OCI-LY1 (cell line): Measurements from ENCODE around the gene PRKAR2A.

ENCODE experiments used
- H2AFZ ChIP-seq: fragments of 200-600 bp; sonication (generic), shearing (Covaris generic); 2 replicates; pipeline ENCODE4 v1.6.0; 2014; ENCODE audit warnings: antibody characterized with exemption, mild to moderate bottlenecking, low read length
- H3F3A ChIP-seq: fragments of 200-600 bp; sonication (generic), shearing (Covaris generic); 2 replicates; pipeline ENCODE4 v1.6.0; 2014; ENCODE audit warnings: mild to moderate bottlenecking, antibody characterized with exemption, low read length, moderate library complexity; ENCODE audit not compliant: insufficient read depth
- H3K27ac ChIP-seq: fragments of 200-600 bp; sonication (generic); 2 replicates; pipeline ENCODE4 v1.5.1; 2014; ENCODE audit warnings: low read length, mixed run types, mild to moderate bottlenecking, low read depth; ENCODE audit not compliant: poor library complexity, severe bottlenecking
- H3K27me3 ChIP-seq: fragments of 200-600 bp; sonication (generic); 2 replicates; pipeline ENCODE4 v1.6.0; 2014; ENCODE audit warnings: antibody characterized with exemption, mild to moderate bottlenecking, low read length, moderate library complexity; ENCODE audit not compliant: insufficient read depth
- H3K36me3 ChIP-seq: fragments of 200-600 bp; sonication (generic); 2 replicates; pipeline ENCODE4 v1.6.1; 2014; ENCODE audit warnings: mild to moderate bottlenecking, antibody characterized with exemption, low read length, moderate library complexity, mixed read lengths; ENCODE audit not compliant: insufficient read depth
- H3K4me1 ChIP-seq: fragments of 200-600 bp; sonication (generic); 2 replicates; pipeline ENCODE4 v1.5.1; 2014; ENCODE audit warnings: mild to moderate bottlenecking, low read length, moderate library complexity; ENCODE audit not compliant: insufficient read depth, severe bottlenecking
- H3K4me2 ChIP-seq: fragments of 200-600 bp; sonication (generic), shearing (Covaris generic); 2 replicates; pipeline ENCODE4 v1.6.1; 2014; ENCODE audit warnings: low read length
- H3K4me3 ChIP-seq: fragments of 200-600 bp; sonication (generic); 2 replicates; pipeline ENCODE4 v1.5.1; 2014; ENCODE audit warnings: low read length, low read depth, mild to moderate bottlenecking, mixed read lengths; ENCODE audit not compliant: poor library complexity, severe bottlenecking
- H3K79me2 ChIP-seq: fragments of 200-600 bp; shearing (Covaris generic); 2 replicates; pipeline ENCODE4 v1.6.1; 2016; ENCODE audit warnings: mixed run types, low read length, mixed read lengths; ENCODE audit not compliant: insufficient read depth
- H3K9ac ChIP-seq: fragments of 200-600 bp; sonication (generic), shearing (Covaris generic); 2 replicates; pipeline ENCODE4 v1.6.1; 2014; ENCODE audit warnings: mild to moderate bottlenecking, low read length, mixed read lengths
- H3K9me2 ChIP-seq: fragments of 200-600 bp; sonication (generic), shearing (Covaris generic); 2 replicates; pipeline ENCODE4 v1.6.1; 2014; ENCODE audit warnings: low read depth, mild to moderate bottlenecking, low read length, mixed read lengths
- H3K9me3 ChIP-seq: fragments of 200-600 bp; shearing (Covaris generic); 2 replicates; pipeline ENCODE4 v1.6.1; 2014; ENCODE audit warnings: low read length, mixed read lengths
- H4K20me1 ChIP-seq: fragments of 200-600 bp; sonication (generic), shearing (Covaris generic); 2 replicates; pipeline ENCODE4 v1.6.0; 2016; ENCODE audit warnings: mild to moderate bottlenecking, low read length; ENCODE audit not compliant: insufficient read depth
- EZH2 ChIP-seq: fragments of 200-600 bp; sonication (generic), shearing (Covaris generic); IDR thresholded peaks from 2 replicates; pipeline ENCODE4 v1.8.0; 2017; ENCODE audit warnings: borderline replicate concordance, mixed run types, mild to moderate bottlenecking, antibody characterized with exemption, low read length, moderate library complexity, mixed read lengths
- TF ChIP-seq, protein P1 (sequence below): fragments of 200-600 bp; sonication (generic), shearing (Covaris generic); IDR thresholded peaks from 2 replicates; pipeline ENCODE4 v1.5.1; 2017; ENCODE audit warnings: mild to moderate bottlenecking, antibody characterized with exemption, low read length, moderate library complexity, mixed read lengths

Gene PRKAR2A

DNA sequence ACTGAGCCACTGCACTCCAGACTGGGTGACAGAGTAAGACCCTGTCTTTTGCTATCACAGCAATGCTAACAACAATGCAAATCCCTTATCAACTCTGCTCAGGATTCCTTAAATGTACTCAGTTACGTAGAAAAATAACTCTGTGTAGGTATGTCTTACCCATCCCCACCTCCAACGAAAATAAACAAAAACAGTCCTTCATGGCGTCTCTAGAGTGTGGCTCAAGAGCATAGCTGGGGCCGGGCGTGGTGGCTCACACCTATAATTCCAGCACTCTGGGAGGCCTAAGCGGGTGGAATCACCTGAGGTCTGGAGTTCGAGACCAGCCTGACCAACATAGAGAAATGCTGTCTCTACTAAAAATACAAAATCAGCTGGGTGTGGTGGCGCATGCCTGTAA lies 148.8 kb downstream of the PRKAR2A start:
- no peak overlapping the region for H3K9ac ChIP-seq
- H3K4me1 ChIP-seq = no peaks in the 10 kb centered on the region
- no peak overlapping the region for H3K4me2 ChIP-seq
- TF ChIP-seq EZH2 = no peak
- TF ChIP-seq, protein P1, sequence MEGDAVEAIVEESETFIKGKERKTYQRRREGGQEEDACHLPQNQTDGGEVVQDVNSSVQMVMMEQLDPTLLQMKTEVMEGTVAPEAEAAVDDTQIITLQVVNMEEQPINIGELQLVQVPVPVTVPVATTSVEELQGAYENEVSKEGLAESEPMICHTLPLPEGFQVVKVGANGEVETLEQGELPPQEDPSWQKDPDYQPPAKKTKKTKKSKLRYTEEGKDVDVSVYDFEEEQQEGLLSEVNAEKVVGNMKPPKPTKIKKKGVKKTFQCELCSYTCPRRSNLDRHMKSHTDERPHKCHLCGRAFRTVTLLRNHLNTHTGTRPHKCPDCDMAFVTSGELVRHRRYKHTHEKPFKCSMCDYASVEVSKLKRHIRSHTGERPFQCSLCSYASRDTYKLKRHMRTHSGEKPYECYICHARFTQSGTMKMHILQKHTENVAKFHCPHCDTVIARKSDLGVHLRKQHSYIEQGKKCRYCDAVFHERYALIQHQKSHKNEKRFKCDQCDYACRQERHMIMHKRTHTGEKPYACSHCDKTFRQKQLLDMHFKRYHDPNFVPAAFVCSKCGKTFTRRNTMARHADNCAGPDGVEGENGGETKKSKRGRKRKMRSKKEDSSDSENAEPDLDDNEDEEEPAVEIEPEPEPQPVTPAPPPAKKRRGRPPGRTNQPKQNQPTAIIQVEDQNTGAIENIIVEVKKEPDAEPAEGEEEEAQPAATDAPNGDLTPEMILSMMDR = no peak
- no peaks in the 10 kb centered on the region for H3K9me3 ChIP-seq
- peaks cover 79% of the 10 kb centered on the region for H3K36me3 ChIP-seq
- H3K79me2 ChIP-seq = peaks cover 73% of the 10 kb centered on the region
- no peak overlapping the region for H3K4me3 ChIP-seq
- H3K27me3 ChIP-seq = no peaks in the 10 kb centered on the region
- H3K9me2 ChIP-seq = no peaks in the 10 kb centered on the region
- H4K20me1 ChIP-seq = no peaks in the 10 kb centered on the region; the same call in none of the 2 replicates
- no peak overlapping the region for H3K27ac ChIP-seq
- no peak overlapping the region for H2AFZ ChIP-seq
- H3F3A ChIP-seq = no peaks in the 10 kb centered on the region

DNA sequence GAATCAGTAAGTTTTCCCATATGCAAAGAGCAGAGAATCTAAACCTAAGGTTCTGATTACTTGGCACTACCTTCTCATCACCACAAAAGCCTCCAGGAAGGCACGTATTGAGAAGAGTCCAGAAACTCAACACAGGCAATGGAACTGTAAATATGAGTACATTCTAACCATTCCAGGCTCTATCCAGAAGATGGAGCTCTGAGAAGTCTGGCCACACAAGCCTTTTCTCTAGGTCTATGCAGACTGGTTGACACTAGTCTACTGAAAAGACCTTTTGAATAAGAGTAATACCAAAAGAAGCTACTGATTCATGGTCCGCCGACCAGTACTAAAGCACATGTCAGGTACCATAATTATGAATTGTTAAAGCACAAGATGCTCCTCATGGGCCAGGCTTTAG lies 149.7 kb downstream of the PRKAR2A start:
- Histone ChIP-seq H3K9me2 (no peaks in the 10 kb centered on the region), H3K27ac (no peak overlapping the region), H3K27me3 (no peaks in the 10 kb centered on the region), H3K9ac (no peak overlapping the region), H3K4me1 (no peaks in the 10 kb centered on the region), H3K4me2 (no peak overlapping the region), H3K79me2 (peaks cover 70% of the 10 kb centered on the region), H3K9me3 (no peaks in the 10 kb centered on the region), H3K36me3 (peaks cover 85% of the 10 kb centered on the region), H2AFZ (no peak overlapping the region), H4K20me1 (no peaks in the 10 kb centered on the region; the same call in none of the 2 replicates), H3F3A (no peaks in the 10 kb centered on the region), H3K4me3 (no peak overlapping the region)
- no peak for TF ChIP-seq EZH2
- TF ChIP-seq, protein P1 = peak; percentile 35

DNA sequence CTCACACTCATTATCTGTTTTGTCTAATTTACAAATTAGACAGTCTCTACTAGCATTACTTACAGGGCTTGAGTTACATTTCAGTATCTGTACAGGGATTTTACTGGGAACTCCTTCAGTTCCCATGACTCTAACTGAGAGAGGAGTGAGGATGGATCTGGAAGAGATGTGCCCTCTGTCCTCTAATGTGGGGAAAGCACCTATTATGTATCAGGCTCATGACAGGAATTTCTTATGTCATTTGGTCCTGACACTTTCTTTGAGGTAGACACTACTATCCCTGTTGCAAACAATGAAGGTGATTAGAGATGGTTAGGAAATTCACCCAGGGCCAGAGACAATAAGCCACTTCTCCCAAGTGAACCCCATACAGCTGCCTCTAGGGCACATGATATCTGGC lies 151.1 kb downstream of the PRKAR2A start:
- no peaks in the 10 kb centered on the region; the same call in 1 of the 2 replicates for H4K20me1 ChIP-seq
- TF ChIP-seq, protein P1 = no peak
- TF ChIP-seq EZH2 = no peak
- H3K4me1 ChIP-seq = no peaks in the 10 kb centered on the region
- no peaks in the 10 kb centered on the region for H3K27me3 ChIP-seq
- H3K79me2 ChIP-seq = peaks cover 57% of the 10 kb centered on the region
- no peak overlapping the region for H3K27ac ChIP-seq
- no peak overlapping the region for H2AFZ ChIP-seq
- no peaks in the 10 kb centered on the region for H3K9me3 ChIP-seq
- no peaks in the 10 kb centered on the region for H3F3A ChIP-seq
- H3K9ac ChIP-seq = no peak overlapping the region
- peaks cover 84% of the 10 kb centered on the region for H3K36me3 ChIP-seq
- no peaks in the 10 kb centered on the region for H3K9me2 ChIP-seq
- no peak overlapping the region for H3K4me3 ChIP-seq
- H3K4me2 ChIP-seq = no peak overlapping the region
